Measurements from ENCODE around the gene CERS3.

Gene CERS3

DNA sequence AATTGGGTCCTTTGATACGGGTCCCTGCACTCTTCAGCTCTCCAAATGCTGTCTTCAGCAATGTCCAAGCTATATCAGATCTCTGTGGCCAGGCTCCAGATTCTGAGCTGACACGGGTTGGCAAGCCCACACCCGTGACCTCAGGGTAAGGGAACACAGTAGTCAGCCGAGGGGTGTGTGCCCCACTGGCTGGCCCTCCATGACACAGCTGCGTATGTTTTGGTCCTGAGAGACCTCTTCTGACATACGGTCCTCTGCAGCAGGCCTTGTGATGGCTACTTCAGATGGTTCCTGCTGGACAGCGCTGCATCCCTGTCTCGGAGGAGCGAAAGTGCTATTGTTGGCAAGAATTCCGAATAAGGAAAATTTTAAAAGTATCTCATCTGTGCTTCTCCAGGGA lies 101.8 kb downstream of the CERS3 start:
- no peaks in the 10 kb centered on the region for H3K4me1 Mint-ChIP-seq

DNA sequence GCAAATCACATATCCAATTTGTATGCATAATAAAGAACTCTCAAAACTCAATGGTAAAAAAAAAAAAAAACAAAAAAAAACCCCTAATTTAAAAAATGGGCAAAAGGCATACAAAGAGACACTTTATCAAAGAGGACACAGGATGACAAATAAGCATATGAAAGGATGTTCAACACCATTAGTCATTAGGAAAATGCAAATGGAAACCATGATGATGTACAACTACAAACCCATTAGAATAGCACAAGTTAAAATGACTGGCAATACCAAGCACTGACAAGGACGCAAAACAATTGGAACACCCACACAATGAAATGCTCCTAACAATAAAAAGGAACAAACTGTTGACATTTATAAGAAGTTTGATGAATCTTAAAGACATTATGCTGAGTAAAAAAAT lies 123.6 kb downstream of the CERS3 start:
- Mint-ChIP-seq H3K4me3 (no peak overlapping the region), H3K4me1 (no peaks in the 10 kb centered on the region), H3K36me3 (ENCODE audit: low read depth) (no peaks in the 10 kb centered on the region), H3K9me3 (peaks cover 11% of the 10 kb centered on the region), H3K27ac (no peak overlapping the region), H3K27me3 (no peaks in the 10 kb centered on the region)
- ATAC-seq (peak; percentile 46), DNase-seq (no peak)

More for the DNA sequence above, 101.8 kb downstream of the CERS3 start:
- ATAC-seq (no peak), DNase-seq (no peak)
- H3K9me3 Mint-ChIP-seq: peaks cover 12% of the 10 kb centered on the region
- no peak overlapping the region for H3K4me3 Mint-ChIP-seq
- H3K36me3 Mint-ChIP-seq (ENCODE audit: low read depth): peaks cover 4% of the 10 kb centered on the region
- H3K27ac Mint-ChIP-seq: no peak overlapping the region
- H3K27me3 Mint-ChIP-seq: no peaks in the 10 kb centered on the region

DNA sequence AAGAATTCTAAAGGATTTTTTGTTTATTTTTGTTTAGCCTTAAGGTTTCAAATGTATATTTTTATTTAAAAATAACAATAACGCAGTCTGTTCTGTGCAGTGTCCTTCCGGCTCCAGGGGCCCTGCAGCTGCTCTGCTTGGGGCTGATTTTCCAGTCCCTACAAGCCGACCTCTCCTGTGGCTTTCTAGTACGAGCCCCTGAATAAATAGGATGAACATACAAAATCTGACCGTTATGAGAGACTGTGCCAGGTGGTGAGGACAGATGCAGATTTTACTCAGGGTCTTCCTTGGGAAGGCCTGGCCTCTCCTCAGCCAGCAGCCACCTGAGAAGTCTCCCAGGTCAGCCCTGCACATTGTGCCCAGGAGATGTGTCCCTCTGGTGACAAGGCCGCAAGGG lies 127.8 kb downstream of the CERS3 start:
- no peaks in the 10 kb centered on the region for H3K36me3 Mint-ChIP-seq (ENCODE audit: low read depth)
- ATAC-seq (no peak), DNase-seq (no peak)
- H3K27me3 Mint-ChIP-seq: no peaks in the 10 kb centered on the region
- no peaks in the 10 kb centered on the region for H3K9me3 Mint-ChIP-seq
- H3K4me3 Mint-ChIP-seq: no peak overlapping the region
- no peaks in the 10 kb centered on the region for H3K4me1 Mint-ChIP-seq
- H3K27ac Mint-ChIP-seq: no peak overlapping the region

DNA sequence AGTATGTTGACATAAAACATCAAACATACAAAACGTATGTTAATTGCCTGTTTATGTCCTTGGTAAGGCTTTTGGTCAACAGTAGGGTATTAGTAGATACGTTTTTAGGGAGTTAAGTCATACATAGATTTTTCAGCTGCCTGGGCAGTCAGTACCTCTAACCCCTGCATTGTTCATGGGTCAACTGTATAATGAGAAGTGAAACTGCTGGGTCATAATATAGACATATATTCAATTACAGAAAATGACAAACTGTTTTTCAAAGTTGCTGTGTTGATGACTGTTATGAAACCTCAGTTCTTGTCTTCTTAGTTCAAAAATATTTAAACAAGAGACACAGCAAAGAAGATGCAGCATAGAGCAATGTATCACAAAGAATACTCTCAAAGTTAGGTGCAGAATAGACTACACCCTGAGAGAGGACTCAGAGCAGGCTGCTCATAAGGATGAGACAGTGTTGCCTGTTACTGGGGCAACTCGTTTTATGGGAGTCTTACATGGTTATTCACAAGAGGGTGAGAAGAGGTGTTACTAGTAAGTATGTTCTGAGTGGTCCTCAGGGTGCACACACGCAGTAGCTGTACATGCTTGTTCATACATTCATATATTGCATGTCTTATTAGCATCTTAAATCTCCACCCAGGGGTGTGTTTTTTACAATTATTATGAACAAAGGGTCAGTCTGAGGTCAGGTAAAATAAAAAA lies 133.9 kb downstream of the CERS3 start:
- H3K27ac Mint-ChIP-seq: no peak overlapping the region
- DNase-seq (no peak), ATAC-seq (no peak)
- no peaks in the 10 kb centered on the region for H3K9me3 Mint-ChIP-seq
- H3K36me3 Mint-ChIP-seq (ENCODE audit: low read depth): no peaks in the 10 kb centered on the region
- no peak overlapping the region for H3K4me3 Mint-ChIP-seq
- H3K4me1 Mint-ChIP-seq: no peaks in the 10 kb centered on the region
- no peaks in the 10 kb centered on the region for H3K27me3 Mint-ChIP-seq

DNA sequence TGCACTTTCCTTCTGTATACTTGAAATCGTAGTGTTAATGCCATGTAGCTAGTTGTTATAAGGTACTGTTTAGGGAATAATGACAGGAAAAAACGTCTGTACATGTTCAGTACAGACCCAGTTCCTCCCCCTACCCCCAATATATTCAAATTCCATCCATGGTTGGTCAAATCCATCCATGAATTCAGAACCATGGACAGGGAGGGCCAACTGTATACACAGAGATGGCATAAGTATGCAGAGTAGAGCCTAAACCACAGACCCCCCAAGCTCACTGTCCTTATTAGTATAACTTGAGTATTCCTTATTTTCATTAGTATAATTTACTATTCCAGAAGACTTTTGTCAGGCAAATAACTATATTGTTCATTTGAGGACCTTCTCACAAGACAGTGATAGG lies 135.7 kb downstream of the CERS3 start:
- no peaks in the 10 kb centered on the region for H3K9me3 Mint-ChIP-seq
- ATAC-seq: no peak
- no peaks in the 10 kb centered on the region for H3K27me3 Mint-ChIP-seq
- DNase-seq: no peak
- H3K36me3 Mint-ChIP-seq (ENCODE audit: low read depth): no peaks in the 10 kb centered on the region
- no peaks in the 10 kb centered on the region for H3K4me1 Mint-ChIP-seq
- no peak overlapping the region for H3K4me3 Mint-ChIP-seq
- no peak overlapping the region for H3K27ac Mint-ChIP-seq

DNA sequence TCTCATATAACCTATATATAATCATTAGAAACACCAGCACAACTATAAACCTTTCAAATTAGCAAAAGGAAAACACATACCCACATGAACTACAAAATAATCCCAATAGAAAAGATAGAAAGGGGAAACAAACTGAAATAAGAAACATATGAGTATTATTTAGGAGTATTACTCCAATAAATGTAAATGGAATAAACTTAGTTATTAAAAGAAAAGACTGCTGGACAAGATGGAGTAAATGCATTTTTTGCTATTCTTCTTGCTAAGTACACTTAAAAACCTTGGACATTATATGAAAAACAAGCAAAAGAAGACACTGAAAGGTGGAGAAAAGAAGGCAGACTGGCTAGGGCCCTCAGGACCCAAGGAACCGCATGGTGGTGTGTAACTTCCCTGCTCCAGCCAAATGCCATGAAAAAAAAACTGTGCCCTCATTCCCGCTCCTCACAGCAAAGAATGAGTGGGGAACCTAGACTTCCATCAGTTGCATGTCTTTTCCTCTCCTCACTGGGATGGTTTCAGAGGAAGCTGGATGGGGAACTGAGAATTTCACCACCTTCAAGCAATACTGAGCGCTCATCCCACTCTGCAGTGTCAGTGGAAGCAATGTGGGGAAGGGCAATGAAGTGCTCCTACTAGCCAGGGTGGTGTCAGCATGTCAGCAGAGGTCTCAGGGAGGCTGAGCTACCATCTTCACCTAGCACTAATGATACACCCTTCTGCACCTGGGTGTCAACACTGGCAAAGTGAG lies 143.3 kb downstream of the CERS3 start:
- peaks cover 3% of the 10 kb centered on the region for H3K36me3 Mint-ChIP-seq (ENCODE audit: low read depth)
- ATAC-seq (no peak), DNase-seq (no peak)
- no peak overlapping the region for H3K4me3 Mint-ChIP-seq
- no peaks in the 10 kb centered on the region for H3K4me1 Mint-ChIP-seq
- peaks cover 2% of the 10 kb centered on the region for H3K27me3 Mint-ChIP-seq
- peaks cover 20% of the 10 kb centered on the region for H3K9me3 Mint-ChIP-seq
- no peak overlapping the region for H3K27ac Mint-ChIP-seq

DNA sequence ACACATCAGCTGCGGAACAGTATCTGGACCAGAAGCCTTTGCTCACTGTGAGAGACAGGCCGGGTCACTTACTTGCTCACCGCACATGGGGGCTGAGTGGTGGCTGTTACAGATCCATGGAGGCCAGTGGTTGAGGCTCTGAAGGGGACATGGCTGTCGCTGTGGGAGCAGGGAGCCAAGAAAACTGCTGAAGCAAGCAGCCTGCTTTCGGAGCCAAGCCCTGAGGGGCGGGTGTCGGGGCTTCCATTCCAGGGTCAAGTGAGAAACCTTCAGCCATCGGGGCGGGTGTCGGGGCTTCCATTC lies 144.7 kb downstream of the CERS3 start:
- Mint-ChIP-seq H3K4me1 (no peaks in the 10 kb centered on the region), H3K27ac (no peak overlapping the region), H3K9me3 (peaks cover 21% of the 10 kb centered on the region), H3K4me3 (no peak overlapping the region), H3K36me3 (ENCODE audit: low read depth) (peaks cover 3% of the 10 kb centered on the region), H3K27me3 (peaks cover 2% of the 10 kb centered on the region)
- ATAC-seq: no peak
- no peak for DNase-seq

DNA sequence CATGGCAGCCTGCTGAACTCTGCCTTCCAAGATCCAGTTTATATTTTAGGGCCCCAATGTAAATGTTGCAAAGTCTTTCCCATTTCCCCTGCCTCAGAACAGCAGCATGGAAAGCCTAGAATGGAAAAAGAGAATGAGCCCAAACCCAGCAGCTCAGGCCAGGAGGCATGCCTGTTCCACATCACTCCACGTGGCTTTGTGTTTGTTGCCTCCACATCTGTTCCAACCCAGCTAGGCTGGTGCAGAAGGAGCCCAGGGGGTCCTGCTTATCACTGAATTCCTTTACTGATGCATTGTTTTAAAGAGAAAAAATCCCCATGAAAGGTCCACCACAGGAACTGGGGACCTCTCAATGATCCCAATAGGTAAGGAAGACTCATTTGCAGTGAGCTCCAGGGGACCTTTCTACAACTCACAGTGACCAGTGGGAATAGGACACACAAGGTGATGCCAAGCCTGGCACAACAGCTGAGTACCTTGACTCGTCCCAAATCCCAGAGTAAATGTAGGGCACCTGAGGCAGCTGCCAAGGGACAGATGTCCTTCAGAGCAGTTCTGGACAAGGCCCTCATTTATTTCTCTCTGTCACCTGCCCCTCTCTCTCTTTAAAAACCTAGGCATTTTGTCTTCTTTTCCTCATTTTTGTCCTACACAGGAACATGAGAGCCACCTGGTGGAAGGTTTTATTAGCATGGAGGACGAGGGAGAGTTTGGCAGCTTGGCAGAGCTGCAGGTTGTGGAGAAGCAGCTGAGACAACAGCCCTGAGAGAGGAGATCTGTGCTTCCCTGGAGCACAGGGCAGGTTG lies 145.2 kb downstream of the CERS3 start:
- Mint-ChIP-seq H3K27ac (no peak overlapping the region), H3K9me3 (peaks cover 21% of the 10 kb centered on the region), H3K36me3 (ENCODE audit: low read depth) (peaks cover 3% of the 10 kb centered on the region), H3K4me1 (no peaks in the 10 kb centered on the region), H3K27me3 (peaks cover 2% of the 10 kb centered on the region), H3K4me3 (no peak overlapping the region)
- DNase-seq (peak; percentile 4), ATAC-seq (no peak)

DNA sequence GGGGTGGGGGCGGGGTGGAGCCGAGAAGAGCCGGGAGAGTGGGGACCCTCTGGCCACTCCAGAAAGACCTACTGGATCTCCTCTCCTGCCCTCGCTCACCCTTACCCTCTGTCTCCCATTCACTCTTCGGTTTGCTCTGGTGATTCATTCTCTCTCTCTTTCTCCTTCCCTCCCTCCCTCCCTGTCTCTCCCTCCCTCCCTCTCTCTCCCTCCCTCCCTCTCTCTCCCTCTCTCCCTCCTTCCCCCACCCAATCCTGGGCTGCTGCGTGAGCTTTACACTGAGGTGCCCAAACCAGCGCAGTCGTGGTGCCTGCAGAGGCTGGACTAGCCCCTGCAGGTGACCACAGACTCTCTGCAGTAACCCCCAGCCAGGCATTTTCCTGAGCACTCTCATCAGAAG lies 154.8 kb downstream of the CERS3 start:
- H3K4me1 Mint-ChIP-seq: peaks cover 8% of the 10 kb centered on the region
- peaks cover 36% of the 10 kb centered on the region for H3K27me3 Mint-ChIP-seq
- H3K4me3 Mint-ChIP-seq: no peak overlapping the region
- H3K36me3 Mint-ChIP-seq (ENCODE audit: low read depth): peaks cover 4% of the 10 kb centered on the region
- ATAC-seq (no peak), DNase-seq (no peak)
- H3K27ac Mint-ChIP-seq: no peak overlapping the region
- H3K9me3 Mint-ChIP-seq: peaks cover 21% of the 10 kb centered on the region

DNA sequence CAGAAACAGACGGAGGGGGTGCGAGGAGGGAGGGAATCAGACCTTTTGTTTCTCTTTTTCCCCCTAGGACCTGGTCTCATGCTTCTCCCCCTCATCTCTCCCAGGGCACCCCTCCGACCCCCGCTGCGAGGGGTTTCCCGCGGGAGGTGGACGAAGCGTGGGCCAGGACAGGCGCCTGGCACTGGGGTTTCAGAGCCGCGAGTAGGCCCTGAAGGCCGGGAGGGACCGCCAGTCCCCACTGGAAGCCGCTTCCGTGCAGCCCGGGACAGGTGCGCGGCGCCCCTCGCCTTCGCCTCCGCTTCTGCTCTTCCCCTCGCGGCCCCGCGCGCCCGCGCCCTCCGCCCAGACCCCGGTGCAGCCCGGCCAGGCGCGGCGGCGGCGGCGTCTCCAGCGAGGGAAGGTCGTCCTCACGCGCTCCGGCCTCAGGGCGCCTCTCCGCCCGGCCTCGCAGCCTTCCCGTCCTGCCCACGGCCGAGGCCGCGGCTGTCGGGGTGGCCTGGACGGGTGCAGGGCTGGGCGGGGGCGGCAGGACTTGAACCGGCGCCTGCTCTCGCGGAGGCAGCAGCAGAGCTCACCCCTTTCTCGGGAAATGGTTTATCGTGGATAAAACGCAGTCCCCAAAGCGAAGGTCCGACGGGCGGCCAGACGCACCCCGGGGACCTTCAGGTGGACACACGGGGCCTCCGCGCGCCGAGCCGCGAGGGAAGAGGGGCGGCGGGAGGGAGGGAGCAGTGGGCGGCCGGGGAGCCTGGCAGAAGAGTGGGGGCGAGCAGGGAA lies 155.4 kb downstream of the CERS3 start:
- Mint-ChIP-seq H3K9me3 (peaks cover 21% of the 10 kb centered on the region), H3K4me3 (no peak overlapping the region), H3K27ac (no peak overlapping the region), H3K4me1 (peaks cover 8% of the 10 kb centered on the region), H3K36me3 (ENCODE audit: low read depth) (peaks cover 4% of the 10 kb centered on the region), H3K27me3 (peaks cover 37% of the 10 kb centered on the region)
- ATAC-seq: no peak
- DNase-seq: no peak

DNA sequence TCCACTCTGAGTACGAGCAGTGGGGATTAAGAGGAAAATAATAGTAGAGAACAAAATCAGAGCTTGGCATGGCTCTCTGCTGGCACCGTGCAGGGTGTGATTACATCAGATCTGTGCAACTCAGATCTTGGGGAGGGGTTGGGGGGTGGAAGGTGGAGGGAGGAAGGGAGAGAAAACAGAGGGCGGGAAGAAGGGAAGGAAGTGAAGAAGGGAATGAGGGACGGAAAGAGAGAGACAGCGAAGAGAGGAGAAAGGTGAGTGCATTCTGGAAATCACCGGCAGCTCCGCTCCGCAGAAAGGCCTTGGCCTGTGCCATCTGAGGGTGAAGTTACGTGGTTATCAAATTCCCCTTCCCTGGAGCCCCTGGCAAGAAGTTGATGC lies 156.0 kb downstream of the CERS3 start:
- Mint-ChIP-seq H3K36me3 (ENCODE audit: low read depth) (peaks cover 4% of the 10 kb centered on the region), H3K27ac (no peak overlapping the region), H3K4me3 (peak overlapping the region; percentile 10), H3K27me3 (peaks cover 40% of the 10 kb centered on the region), H3K4me1 (peaks cover 8% of the 10 kb centered on the region), H3K9me3 (peaks cover 21% of the 10 kb centered on the region)
- ATAC-seq: no peak
- no peak for DNase-seq

DNA sequence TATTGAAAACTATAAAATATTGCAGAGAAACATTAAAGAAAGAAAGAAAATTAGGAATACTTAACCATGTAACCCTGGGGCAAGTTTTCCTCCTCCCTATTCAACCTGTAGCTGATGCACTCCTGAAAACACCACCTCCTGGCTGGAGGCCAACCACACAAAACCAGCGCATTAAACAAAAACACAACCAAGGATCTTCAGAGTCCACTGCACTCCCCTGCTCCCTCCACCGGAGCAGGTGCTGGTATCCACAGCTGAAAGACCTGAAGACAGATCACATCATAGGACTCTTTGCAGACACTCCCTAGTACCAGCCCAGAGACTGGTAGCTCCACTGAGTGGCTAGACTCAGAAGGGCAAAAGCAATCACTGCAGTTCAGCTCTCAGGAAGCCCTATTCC lies 173.4 kb downstream of the CERS3 start:
- Mint-ChIP-seq H3K4me1 (peaks cover 3% of the 10 kb centered on the region), H3K27me3 (peaks cover 38% of the 10 kb centered on the region), H3K27ac (no peak overlapping the region), H3K4me3 (no peak overlapping the region), H3K9me3 (no peaks in the 10 kb centered on the region), H3K36me3 (ENCODE audit: low read depth) (no peaks in the 10 kb centered on the region)
- ATAC-seq (no peak), DNase-seq (no peak)

DNA sequence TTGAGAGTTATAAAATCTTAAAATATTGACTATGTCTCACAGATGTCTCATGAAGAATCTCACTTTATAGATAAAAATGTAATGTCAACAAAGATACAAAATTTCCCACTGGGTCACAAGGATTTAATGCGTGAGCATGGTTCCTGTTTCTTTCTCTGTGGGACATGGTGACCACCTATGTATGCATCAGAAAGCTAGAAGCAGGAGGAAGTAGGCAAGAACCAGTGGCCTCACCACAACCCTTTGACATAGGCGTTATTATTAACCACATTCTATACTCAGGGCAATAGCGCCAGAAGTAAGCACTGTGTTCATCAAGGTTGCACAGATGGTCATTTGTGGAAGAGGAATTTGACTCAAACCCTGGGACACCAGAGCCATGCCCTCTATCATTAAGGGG lies 175.3 kb downstream of the CERS3 start:
- Mint-ChIP-seq H3K9me3 (no peaks in the 10 kb centered on the region), H3K4me3 (no peak overlapping the region), H3K27ac (no peak overlapping the region), H3K27me3 (peaks cover 24% of the 10 kb centered on the region), H3K4me1 (peaks cover 11% of the 10 kb centered on the region), H3K36me3 (ENCODE audit: low read depth) (no peaks in the 10 kb centered on the region)
- no peak for ATAC-seq
- no peak for DNase-seq

DNA sequence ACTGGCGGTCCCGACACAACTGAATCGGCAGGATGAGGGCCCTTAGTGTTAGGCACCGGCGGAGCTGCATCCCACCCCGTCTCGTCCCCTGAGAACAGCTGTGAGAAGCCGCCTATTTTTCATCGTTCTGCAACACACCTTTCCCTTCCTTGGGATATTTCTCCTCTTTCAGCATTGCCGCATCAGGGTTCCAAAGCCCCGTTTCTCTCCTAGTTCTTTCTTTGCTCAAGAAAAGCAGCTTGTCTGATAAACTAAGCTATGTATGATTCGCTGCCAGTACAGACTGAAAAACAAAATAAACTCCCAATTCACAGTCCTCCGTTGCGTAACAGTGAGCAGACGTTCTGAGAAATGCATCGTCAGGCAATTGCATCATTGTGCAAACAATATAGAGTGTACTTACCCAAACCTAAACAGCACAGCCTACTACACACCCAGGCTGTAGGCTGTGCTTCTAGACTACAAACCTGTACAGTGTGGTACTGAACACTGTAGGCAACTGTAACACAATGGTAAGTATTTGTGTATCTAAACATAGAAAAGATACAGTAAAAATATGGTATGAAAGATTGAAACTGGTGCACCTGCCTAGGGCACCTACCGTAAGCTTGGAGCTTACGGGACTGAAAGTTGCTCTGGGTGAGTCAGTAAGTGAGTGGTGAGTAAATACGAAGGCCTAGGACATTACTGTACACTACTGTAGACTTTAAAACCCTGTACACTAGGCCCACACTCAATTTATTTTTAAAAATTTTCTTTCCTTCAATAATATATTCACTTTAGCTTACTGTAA lies 178.1 kb downstream of the CERS3 start:
- no peak for ATAC-seq
- Mint-ChIP-seq H3K4me1 (peaks cover 11% of the 10 kb centered on the region), H3K9me3 (no peaks in the 10 kb centered on the region), H3K4me3 (peak overlapping the region; percentile 32), H3K27ac (no peak overlapping the region), H3K27me3 (peaks cover 6% of the 10 kb centered on the region), H3K36me3 (ENCODE audit: low read depth) (no peaks in the 10 kb centered on the region)
- DNase-seq: no peak

Measured in activated naive CD8-positive, alpha-beta T cell treated with anti-CD3 and anti-CD28 coated beads, Interleukin-2, amount 50 U/mL, for 24 hours (primary cell).